Lower leg skin (tissue), 4 donors: ENCODE results near the gene ZHX3. TPM values are rescaled to one million over a fixed set of nuclear protein-coding genes. Genes with fewer than 3 reads are reported as not detected.

Experiments used
- DNase-seq, 2 donors: peaks; one replicate each; pipeline ENCODE4 v3.0.0-alpha.2; 2019; ENCODE audit warnings: low spot score in 2 of 2
- H3K4me3 ChIP-seq: fragments of 200-600 bp; sonication (generic); 2 replicates; pipeline ENCODE4 v1.5.1; 2017; ENCODE audit warnings: mild to moderate bottlenecking, low read depth; ENCODE audit not compliant: poor library complexity, severe bottlenecking
- POLR2A ChIP-seq, 2 donors: fragments of 450-650 bp; IDR thresholded peaks; one replicate each; pipeline ENCODE4 v1.6.1; 2016 to 2017; ENCODE audit warnings: antibody characterized with exemption in 2 of 2, mild to moderate bottlenecking in 1 of 2, moderate library complexity in 1 of 2
- WGBS, 2 donors: methylation state at CpG; one replicate each; pipeline ENCODE4 v1.1.5; 2018; 5-methylcytosine and 5-hydroxymethylcytosine counted together
- intact Hi-C: fragments of 100-400 bp; cut with DNase I; formaldehyde crosslinking; loops from one replicate; pipeline ENCODE4 v1.15.0; 2023; ENCODE audit warnings: low total_unique reads
- total RNA-seq, 4 donors: library from RNA; depleted of rRNA; stranded (reverse); fragments of >200 nt; gene quantifications; one replicate each; pipeline ENCODE4 v1.1.0, GENCODE V29; 2016
- TF ChIP-seq, protein P1 (sequence below), 3 donors: fragments of 450-650 bp; IDR thresholded peaks; one replicate each; pipeline ENCODE4 v1.5.1; 2016; ENCODE audit warnings: antibody characterized with exemption in 3 of 3, mild to moderate bottlenecking in 3 of 3, moderate library complexity in 2 of 3

Gene ZHX3
- total RNA-seq, 4 donors from 2014 or later = 19.3 to 33.1 (median 25.5) TPM

DNA sequence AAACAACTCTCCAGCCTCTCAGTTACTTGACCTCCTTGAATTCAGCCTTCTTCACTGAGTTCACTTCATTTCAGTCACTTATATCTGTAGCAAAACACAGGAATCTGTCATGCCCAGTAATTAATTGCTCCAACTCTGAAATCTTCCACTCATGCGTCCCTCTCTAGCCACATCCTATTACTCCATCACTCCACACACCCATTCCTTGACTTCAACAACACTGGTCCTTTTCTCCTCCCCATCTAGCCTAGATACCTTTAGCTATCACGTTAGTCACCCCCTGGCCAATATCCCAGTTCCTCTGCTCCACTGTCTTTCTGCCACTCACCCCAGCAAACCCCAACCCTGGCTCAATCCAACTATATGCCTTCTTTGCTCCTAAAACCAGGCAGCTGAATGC lies 7.7 kb downstream of the ZHX3 start:
- intact Hi-C loops = no loop called here
- 59 to 60% methylated on average over 2 of the region's 2 CpGs for WGBS, 2 donors
- DNase-seq = no peak
- TF ChIP-seq POLR2A (IDR thresholded peaks at IDR 0.05) = no peak
- TF ChIP-seq, protein P1, sequence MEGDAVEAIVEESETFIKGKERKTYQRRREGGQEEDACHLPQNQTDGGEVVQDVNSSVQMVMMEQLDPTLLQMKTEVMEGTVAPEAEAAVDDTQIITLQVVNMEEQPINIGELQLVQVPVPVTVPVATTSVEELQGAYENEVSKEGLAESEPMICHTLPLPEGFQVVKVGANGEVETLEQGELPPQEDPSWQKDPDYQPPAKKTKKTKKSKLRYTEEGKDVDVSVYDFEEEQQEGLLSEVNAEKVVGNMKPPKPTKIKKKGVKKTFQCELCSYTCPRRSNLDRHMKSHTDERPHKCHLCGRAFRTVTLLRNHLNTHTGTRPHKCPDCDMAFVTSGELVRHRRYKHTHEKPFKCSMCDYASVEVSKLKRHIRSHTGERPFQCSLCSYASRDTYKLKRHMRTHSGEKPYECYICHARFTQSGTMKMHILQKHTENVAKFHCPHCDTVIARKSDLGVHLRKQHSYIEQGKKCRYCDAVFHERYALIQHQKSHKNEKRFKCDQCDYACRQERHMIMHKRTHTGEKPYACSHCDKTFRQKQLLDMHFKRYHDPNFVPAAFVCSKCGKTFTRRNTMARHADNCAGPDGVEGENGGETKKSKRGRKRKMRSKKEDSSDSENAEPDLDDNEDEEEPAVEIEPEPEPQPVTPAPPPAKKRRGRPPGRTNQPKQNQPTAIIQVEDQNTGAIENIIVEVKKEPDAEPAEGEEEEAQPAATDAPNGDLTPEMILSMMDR (IDR thresholded peaks at IDR 0.05) = no peak
- H3K4me3 ChIP-seq = no peak overlapping the region

DNA sequence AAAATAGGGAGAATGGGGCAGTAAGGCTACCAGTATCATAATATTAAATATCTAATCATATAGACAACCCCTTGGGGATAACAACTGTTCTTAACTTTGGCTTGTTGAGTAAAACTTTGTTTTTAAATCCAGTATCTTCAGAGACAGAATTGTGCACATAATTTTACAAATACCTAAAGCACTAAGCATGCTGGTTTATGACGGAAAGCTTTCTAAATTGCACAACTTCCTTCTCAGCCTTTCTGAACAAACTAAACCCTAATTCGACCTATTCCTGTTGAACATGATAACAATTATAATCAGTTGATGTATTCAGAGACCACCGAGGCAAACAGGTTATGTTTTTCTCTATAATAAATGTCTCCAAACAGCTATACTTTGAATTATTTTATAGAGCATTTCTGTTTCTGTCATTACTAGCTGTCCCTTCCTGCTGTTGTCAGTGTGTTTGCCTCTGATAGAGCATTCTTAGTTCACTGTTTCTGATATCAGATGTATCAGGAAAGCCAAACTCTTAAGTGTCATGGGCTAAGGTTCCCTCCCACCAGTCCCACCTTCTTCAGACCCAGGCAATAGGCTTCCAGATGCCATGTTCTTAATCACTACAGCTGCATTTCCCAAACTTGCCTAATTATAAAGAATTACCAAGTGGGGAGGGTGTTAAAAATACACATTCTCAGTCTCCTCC lies 8.7 kb downstream of the ZHX3 start:
- intact Hi-C loops = no loop called here
- WGBS, 2 donors = 58 to 59% methylated on average over 3 of the region's 3 CpGs
- H3K4me3 ChIP-seq = no peak overlapping the region
- DNase-seq = no peak
- TF ChIP-seq POLR2A (IDR thresholded peaks at IDR 0.05) = no peak
- TF ChIP-seq, protein P1 (IDR thresholded peaks at IDR 0.05) = no peak

DNA sequence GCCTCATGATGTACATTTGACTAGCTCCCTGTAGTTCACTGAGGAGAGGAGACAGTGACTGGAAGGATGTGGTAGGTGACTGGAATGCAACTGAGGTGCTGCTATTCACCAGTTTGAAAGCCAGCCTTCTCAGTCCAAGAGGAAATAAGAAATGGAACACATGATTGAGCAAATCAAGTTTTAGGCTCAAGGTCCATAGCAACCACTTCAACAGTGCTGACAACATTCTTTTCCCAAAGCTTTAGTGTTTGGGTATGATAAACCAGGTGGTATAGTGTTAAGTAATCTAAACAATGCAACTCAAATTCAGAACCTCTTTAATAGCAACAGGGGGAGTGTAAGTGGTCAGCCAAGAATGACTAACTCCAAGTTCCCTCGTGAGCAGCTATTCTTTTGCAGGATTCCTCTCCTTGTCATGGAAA lies 9.2 kb downstream of the ZHX3 start:
- intact Hi-C loops = no loop called here
- 29 to 38% methylated on average over 1 of the region's 1 CpG for WGBS, 2 donors
- TF ChIP-seq, protein P1 (IDR thresholded peaks at IDR 0.05) = no peak
- TF ChIP-seq POLR2A (IDR thresholded peaks at IDR 0.05) = no peak
- no peak overlapping the region for H3K4me3 ChIP-seq
- no peak for DNase-seq

DNA sequence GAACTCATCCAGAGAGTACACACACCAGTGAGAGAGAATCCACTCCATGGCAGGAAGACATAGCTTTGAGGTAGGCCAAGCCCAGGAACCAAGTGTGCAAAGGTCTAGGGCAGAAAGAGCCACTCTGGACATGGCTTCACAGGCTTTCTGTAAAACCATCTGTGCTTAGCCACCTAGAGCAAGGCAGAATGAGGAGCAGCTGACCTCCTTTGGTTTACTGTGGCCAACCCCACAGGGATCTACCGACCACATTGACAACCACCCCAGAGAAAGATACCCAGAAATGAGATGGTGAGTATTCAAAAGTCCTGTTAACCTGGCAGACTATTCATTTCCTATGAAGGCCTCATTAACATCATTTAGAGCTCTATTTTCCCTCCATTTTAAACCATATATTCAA lies 10.5 kb downstream of the ZHX3 start:
- WGBS, 2 donors = 94 to 100% methylated on average over 1 of the region's 1 CpG
- intact Hi-C loops = no loop called here
- TF ChIP-seq, protein P1 (IDR thresholded peaks at IDR 0.05) = no peak
- no peak for TF ChIP-seq POLR2A (IDR thresholded peaks at IDR 0.05)
- DNase-seq = no peak
- H3K4me3 ChIP-seq = no peak overlapping the region

DNA sequence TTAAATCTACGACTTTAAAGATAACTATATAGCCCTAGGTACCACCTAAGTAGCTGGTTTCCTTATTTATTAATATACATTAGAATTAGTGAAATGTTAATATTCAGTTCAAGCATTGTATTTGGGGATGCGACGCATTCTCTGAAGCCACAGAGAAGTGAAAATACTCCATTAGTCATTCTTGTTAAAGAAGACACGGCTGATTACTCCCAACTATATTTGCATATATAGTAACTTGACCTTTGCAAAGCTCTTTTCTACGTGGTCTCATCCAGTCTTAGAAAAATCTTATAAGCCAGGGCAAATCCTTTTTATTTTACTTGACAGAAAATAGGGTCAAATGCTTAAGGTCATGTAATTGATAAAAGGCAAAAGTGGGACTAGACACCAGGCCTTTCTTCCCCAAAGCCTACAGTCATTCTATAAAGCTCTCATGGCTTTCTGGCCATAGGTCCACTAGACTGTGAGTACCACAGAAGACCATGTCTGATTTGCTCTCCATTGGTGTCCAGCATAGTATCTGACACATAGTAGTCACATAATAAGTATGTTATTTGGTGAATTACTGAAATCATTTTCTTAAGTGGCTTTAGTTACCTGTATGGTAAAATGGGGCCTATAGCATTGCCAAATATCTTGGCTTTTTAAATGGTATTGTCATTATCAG lies 11.3 kb downstream of the ZHX3 start:
- intact Hi-C loops = no loop called here
- DNase-seq = no peak
- no peak overlapping the region for H3K4me3 ChIP-seq
- 88 to 90% methylated on average over 5 of the region's 5 CpGs for WGBS, 2 donors
- no peak for TF ChIP-seq POLR2A (IDR thresholded peaks at IDR 0.05)
- TF ChIP-seq, protein P1 (IDR thresholded peaks at IDR 0.05) = no peak
